ENCODE measurements around the gene HS1BP3. TPM values are rescaled to one million over a fixed set of nuclear protein-coding genes. Genes with fewer than 3 reads are reported as not detected.
A peak's percentile ranks its signal among the peaks of the same experiment; 100 is the strongest.

Gene HS1BP3
- total RNA-seq, 1 donor from 2014 or later = 22.1 TPM

GRCh38 chr2:20650393-20650876 lies 463 bp downstream of the HS1BP3 start:
- Mint-ChIP-seq H3K27me3 (peaks cover 12% of the 10 kb centered on the region), H3K4me3 (peak overlapping the region; percentile 91), H3K27ac (peak overlapping the region; percentile 77), H3K4me1 (ENCODE audit: unreplicated experiment) (peaks cover 26% of the 10 kb centered on the region), H3K36me3 (no peaks in the 10 kb centered on the region), H3K9me3 (no peaks in the 10 kb centered on the region)
- DNase-seq (ENCODE audit: extremely low spot score, unreplicated experiment) = no peak
- TF ChIP-seq CTCF (conservative IDR thresholded peaks at IDR 0.05) = no peak

- no peaks in the 10 kb centered on the region for H3K9me3 Mint-ChIP-seq
- H3K36me3 Mint-ChIP-seq = no peaks in the 10 kb centered on the region
- TF ChIP-seq CTCF (conservative IDR thresholded peaks at IDR 0.05) = no peak
- peak overlapping the region; percentile 77 for H3K27ac Mint-ChIP-seq
- peaks cover 26% of the 10 kb centered on the region for H3K4me1 Mint-ChIP-seq (ENCODE audit: unreplicated experiment)
- peaks cover 8% of the 10 kb centered on the region for H3K27me3 Mint-ChIP-seq
- DNase-seq (ENCODE audit: extremely low spot score, unreplicated experiment) = no peak
- peak overlapping the region; percentile 91 for H3K4me3 Mint-ChIP-seq
These were observed 922 bp downstream of the HS1BP3 start for GRCh38 chr2:20649976-20650375.

GRCh38 chr2:20649576-20649975 lies 1.3 kb downstream of the HS1BP3 start:
- Mint-ChIP-seq H3K36me3 (no peaks in the 10 kb centered on the region), H3K4me1 (ENCODE audit: unreplicated experiment) (peaks cover 26% of the 10 kb centered on the region), H3K27me3 (peaks cover 5% of the 10 kb centered on the region), H3K4me3 (peak overlapping the region; percentile 91), H3K9me3 (no peaks in the 10 kb centered on the region), H3K27ac (peak overlapping the region; percentile 77)
- no peak for TF ChIP-seq CTCF (conservative IDR thresholded peaks at IDR 0.05)
- no peak for DNase-seq (ENCODE audit: extremely low spot score, unreplicated experiment)

- peak overlapping the region; percentile 55 for H3K4me3 Mint-ChIP-seq
- H3K4me1 Mint-ChIP-seq (ENCODE audit: unreplicated experiment) = peaks cover 26% of the 10 kb centered on the region
- H3K9me3 Mint-ChIP-seq = no peaks in the 10 kb centered on the region
- peak overlapping the region; percentile 23 for H3K27ac Mint-ChIP-seq
- peaks cover 3% of the 10 kb centered on the region for H3K27me3 Mint-ChIP-seq
- no peaks in the 10 kb centered on the region for H3K36me3 Mint-ChIP-seq
- no peak for DNase-seq (ENCODE audit: extremely low spot score, unreplicated experiment)
- TF ChIP-seq CTCF (conservative IDR thresholded peaks at IDR 0.05) = no peak
These were observed 2.1 kb downstream of the HS1BP3 start for GRCh38 chr2:20648831-20649230.

GRCh38 chr2:20648206-20648605 lies 2.7 kb downstream of the HS1BP3 start:
- H3K27me3 Mint-ChIP-seq = peaks cover 3% of the 10 kb centered on the region
- peaks cover 26% of the 10 kb centered on the region for H3K4me1 Mint-ChIP-seq (ENCODE audit: unreplicated experiment)
- TF ChIP-seq CTCF (conservative IDR thresholded peaks at IDR 0.05) = no peak
- no peaks in the 10 kb centered on the region for H3K9me3 Mint-ChIP-seq
- DNase-seq (ENCODE audit: extremely low spot score, unreplicated experiment) = no peak
- H3K36me3 Mint-ChIP-seq = no peaks in the 10 kb centered on the region
- peak overlapping the region; percentile 55 for H3K4me3 Mint-ChIP-seq
- H3K27ac Mint-ChIP-seq = no peak overlapping the region

- H3K36me3 Mint-ChIP-seq = no peaks in the 10 kb centered on the region
- H3K27me3 Mint-ChIP-seq = peaks cover 1% of the 10 kb centered on the region
- H3K4me3 Mint-ChIP-seq = peak overlapping the region; percentile 37
- no peak overlapping the region for H3K27ac Mint-ChIP-seq
- H3K9me3 Mint-ChIP-seq = no peaks in the 10 kb centered on the region
- H3K4me1 Mint-ChIP-seq (ENCODE audit: unreplicated experiment) = peaks cover 26% of the 10 kb centered on the region
- DNase-seq (ENCODE audit: extremely low spot score, unreplicated experiment) = no peak
- no peak for TF ChIP-seq CTCF (conservative IDR thresholded peaks at IDR 0.05)
These were observed 3.2 kb downstream of the HS1BP3 start for GRCh38 chr2:20647738-20648137.

All from type B pancreatic cell (in vitro differentiated cells).